ENCODE measurements around the gene JPH2.
"Not testable (repeated sequence)": the region's sequence is repeated elsewhere in the genome, so short reads cannot be mapped to it uniquely, and the experiment has no call there.

The JPH2 gene

DNA sequence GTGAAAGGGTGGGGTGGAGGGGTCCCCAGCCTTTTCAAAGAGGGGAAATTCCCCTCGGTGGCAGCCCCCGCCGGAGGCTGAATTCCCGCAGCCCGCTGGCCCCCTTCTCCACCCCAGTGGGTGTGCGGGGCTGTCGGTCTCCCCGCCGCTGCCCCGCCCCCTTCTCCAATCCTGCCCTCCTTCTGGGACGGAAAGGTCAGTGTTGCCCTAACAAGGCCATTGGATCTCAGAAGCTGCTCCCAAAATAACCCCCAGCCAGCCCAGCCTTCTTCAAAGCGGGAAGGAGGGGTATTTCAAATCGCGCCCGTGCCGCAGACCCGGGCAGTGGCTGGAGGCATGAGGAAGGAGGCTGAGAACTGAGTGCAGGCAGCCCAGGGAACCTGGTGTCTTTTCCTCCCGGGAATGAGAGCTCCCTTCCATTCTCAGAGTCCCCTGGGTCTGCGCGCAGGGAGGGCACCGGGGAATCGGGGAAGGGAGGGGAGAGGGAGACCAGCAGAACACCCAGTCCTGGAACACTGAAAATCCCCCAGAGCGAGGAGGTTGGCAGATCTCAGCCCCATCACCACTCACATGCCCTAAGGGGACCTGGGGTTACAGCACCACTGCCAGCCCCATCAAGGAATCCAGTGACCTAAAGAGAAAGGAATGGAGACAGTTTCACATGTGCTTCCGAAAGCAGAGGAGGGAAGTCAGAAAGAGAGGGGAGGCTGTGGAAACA is at the start of gene JPH2:
JPH2 (minus strand) TSS at position 135 of the 718 bp plus-strand sequence. CDS start 483 bp downstream, outside the sequence.
- no peak for DNase-seq

DNA sequence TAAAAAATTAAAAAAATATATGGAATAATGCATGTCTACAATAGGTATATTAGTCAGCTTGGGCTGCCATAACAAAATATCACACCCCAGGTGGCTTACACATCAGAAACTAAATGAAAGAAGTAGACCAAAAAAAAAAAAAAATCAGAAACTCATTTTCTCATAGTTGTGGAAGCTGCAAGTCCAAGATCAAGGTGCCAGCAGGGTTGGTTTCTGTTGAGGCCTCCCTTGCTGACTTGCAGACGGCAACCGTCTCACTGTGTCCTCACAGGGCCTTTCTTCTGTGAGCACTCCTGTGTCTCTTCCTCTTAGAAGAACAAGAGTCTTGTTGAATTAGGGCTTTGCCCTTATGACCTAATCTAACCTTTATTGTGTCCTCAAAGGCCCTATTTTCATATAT is 48.7 kb upstream of the JPH2 start:
- DNase-seq, result no peak

DNA sequence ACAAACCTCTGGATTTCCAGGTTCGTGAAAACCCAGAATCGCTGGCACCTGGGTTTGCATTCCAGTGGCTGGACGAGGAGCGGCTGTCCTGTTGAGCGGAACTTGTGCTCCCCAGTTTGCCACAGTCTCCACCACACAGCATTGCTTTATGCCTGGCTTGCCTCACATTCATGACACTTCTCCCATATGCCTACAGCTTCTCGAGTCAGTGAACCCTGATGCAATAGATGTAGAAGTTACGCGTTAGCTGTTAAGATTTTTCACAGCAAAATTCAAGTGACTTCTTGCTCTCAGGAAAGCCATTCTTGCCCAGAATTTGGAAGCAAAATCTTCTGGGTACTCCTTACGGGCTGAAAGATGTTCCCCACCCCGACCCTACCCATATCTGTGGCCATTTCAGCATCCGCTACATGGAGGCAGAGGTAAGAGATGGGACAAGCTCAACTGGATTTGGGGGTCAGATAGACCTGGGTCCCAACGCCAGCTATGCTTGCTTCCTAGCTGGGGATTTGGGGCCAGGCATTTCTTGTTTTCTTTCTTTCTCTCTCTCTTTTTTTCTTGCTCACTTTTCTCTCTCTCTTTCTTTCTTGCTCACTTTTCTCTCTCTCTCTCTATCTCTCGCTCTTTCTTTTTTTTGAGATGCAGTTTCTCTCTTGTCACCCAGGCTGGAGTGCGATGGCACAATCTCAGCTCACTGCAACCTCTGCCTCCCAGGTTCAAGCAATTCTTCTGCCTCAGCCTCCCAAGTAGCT is 47.8 kb upstream of the JPH2 start:
- no peak for DNase-seq

DNA sequence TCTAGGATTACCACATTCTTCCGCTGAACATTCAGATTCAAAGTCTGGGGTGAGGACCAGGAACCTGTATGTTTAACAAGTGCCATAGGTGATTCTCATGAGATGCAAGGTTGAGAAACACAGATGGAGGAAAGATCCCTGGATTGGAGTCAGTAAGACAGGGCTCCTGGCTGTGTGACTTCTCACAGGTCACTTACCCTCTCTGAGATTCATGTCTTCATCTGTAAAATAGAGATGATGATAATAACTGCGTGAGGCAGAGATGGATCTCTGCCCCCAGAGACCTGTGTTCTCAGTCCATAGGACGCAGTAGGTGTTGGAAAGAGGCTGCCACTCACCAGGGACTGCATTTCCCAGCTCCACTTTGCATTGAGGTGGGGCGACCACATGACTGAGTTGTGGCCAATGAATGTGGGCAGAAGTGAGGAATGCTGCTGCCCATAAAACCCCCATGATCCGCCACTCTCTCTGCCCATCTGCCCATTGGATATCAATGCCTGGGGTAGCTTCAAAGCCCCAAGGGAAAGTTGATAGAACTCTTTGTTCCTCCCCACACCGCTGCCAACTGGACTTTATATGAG is 46.5 kb upstream of the JPH2 start:
- no peak for DNase-seq

DNA sequence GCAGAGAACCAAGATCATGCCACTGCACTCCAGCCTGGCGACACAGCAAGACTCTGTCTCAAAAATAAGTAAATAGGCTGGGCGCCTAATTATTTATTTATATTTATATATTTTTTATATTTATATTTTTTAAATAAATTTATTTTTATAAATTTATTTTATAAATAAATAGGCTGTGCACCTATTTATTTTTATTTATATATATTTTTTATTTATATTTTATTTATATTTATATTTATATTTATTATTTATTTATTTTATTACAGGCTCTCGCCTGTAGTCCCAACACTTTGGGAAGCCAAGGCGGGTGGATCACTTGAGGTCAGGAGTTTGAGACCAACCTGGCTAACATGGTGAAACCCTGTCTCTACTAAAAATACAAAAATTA is 45.5 kb upstream of the JPH2 start:
- DNase-seq, result not testable (repeated sequence)

DNA sequence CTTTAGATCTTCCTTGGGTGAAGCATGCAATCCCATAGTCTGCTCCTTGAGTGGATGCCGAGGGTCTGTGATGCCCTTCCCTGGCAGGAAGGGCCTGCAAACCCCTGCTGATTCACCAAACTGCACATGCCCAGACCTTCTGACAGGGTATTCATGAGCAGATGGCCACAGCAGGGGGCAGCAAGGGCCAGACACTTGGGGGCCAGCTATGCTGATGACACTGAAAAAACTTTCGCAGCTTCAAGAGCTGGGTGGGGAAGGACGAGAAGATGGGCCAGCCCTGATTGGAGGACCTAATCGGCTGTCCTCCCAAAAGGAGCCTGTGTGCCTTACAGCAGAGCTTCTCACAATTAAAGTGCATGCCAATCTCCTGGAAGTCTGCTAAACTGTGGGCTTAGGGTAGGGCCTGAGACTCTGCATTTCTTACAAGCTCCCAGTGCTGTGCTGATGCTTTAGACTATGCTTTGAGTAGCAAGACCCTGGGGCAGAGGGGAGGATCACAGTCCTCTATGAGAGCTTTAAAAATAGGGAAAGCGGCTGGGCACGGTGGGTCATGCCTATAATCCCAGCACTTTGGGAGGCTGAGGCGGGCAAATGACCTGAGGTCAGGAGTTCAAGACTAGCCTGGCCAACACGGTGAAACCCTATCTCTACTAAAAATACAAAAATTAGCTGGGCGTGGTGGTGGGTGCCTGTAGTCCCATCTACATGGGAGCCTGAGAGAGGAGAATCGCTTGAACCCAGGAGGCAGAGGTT is 44.9 kb upstream of the JPH2 start:
- DNase-seq, result no peak

DNA sequence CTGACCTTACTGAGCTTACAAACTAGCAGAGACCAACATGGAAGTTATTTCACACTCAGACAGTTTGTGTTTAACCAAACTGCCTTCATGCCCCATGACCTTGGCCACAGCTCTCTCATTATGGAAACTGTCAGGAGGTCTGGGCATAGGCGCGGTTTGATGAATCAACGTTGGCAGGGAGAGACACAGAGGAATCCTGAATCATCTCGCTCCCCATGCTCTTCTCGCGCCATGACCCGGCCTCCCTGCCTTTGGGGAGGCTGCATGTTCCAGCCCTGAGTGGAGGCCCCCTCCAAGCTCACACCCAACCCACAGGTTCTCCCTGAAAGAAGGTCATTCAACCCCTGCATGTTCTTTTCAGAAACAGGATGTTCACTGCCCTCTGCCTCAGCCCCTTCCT is 44.2 kb upstream of the JPH2 start:
- DNase-seq, result no peak

DNA sequence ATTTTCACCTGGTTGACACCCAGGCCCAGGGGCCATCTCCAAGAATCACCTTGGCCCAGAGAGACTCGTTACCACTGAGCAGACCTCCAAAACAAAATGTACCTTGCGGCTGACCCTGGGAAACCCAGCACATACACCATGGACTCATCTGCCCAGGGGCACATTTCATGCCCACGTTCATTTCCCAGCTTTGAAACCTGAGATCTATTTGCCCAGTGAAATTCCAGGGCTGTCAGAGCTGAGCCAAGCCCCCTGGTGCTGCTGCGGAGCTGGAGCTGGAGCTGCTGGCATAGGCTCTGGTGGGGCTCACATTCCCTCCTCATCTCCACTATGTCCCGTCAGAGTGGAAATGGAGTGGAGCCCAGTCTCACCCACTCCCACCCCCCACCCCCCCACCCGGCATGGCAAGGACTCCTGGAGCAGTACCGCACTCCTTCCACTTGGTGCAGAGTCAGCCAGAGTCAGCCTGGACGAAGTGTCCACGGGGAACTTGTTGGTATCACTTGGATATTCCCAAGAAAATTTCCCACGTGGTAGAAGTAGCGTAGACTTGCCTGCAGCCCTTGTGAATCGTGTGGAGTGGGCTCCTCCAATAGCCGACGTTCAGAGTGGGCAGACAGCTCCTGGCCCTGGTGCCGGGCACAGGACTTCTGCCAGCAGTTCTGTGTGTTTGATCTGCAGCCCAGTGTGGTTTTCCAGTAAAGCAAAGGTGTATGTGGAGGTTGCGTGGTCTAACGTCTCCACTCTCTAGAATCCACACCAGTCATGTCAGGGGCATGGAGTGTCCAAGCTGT is 41.7 kb upstream of the JPH2 start:
- DNase-seq, result no peak

DNA sequence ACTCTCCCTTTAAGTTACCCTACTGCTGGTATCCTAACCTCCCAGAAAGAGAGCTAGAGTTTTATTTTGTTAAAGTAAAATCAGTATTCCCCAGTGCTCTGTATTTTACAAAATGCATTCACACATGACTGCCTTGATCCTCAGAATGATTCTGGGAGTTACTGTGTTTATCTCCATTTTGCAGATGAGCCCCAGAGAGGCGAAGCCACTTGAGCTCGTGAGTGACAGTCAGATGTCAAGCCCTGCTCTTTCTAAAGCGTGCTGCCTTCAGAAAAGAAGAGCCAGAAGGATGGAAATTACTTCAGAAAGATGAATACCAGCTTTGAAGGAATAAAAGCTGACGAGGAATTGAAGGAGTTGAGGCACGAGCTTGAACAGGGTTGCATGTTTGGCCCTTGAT is 37.6 kb upstream of the JPH2 start:
- DNase-seq, result no peak

DNA sequence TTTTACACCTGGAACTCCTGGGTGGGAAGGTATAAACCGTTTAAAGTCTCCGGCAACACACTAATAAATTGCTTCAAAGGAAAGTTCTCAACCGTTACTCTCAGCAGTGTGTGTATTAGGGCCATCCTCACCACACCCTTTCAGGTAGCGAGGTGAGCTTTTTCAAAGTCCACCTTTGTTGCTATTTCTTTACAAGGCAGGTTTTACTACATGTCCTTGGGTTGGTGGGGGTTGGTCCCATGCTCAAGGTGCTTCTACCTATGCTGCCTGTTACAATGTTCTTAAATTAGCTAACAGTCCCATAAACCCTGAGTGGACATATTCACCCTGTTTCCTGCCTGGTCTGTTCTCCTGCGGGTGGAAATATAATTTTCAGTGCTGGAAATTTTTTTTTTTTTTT is 36.7 kb upstream of the JPH2 start:
- no peak for DNase-seq

DNA sequence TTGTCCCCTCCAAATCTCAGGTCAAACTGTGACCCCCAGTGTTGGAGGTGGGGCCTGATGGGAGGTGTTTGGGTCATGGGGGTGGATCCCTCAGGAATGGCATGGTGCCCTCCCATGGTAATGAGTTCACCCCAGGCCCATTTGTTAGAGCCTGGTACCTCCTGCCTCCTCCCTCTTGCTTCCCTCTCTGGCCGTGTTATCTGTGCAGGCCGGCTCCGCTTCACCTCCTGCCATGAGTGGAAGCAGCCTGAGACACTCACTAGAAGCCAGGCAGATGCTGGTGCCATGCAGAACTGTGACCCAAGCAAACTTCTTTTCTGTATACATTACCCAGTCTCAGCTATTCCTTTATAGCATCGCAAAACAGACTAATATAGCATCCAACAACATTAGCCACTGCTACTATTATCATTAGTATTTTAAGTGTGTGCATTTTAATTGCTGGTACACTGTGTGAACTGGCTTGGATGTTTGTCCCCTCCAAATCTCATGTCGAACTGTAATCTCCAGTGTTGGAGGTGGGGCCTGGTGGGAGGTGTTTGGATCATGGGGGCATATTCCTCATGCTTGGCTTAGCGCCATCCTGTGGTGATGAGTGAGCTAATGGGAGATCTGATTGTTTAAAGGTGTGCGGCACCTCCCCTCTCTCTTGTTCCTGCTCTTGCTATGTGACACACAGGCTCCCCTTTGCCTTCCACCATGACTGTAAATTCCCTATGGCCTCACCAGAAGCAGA is 35.8 kb upstream of the JPH2 start:
- no peak for DNase-seq

DNA sequence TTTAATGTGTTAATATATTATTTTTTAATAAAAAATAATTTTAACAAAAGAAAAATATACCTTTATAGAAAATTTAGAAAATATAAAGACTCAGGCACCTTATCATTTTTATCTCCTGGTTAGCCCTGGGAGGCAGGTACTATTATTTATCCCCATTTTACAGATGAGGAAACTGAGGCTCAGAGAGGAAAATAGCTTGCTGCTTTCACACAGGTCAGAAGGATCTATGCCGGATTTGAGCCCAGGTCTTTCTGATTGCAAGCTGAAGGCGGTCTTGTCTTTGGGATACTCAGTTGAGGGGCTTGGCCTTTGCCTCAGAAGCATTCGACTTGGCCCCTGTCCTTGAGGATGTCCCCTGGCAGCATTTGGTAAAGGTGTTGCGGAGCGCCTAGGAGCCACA is 35.0 kb upstream of the JPH2 start:
- DNase-seq, result no peak

DNA sequence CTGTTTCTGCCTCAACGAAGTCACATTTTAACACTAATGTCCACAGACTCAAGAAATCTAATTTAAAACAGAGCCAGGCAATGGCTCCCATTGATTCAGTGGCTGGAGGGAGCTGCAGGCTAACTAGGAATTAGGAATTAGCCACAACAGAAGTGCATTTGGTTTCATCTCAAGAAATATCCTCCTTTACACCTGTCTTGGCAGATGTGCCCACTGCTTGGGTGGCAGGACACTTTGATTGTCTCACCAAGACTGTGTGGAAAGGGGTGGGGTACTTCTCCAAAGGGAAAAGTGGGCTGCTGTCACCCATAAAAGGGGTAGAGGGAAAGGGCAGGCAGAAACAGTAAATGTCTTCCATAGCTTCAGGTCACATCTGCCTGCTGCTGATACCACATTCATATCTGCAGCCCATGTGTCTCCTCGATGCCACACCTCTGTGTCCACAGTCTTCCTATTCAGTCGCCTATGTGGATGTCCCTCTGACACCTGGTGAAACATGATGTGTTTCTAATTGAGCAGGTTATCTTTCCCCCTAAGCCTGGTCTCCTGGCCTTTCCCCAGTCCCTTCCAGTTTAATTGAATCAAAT is 34.5 kb upstream of the JPH2 start:
- DNase-seq, result no peak

DNA sequence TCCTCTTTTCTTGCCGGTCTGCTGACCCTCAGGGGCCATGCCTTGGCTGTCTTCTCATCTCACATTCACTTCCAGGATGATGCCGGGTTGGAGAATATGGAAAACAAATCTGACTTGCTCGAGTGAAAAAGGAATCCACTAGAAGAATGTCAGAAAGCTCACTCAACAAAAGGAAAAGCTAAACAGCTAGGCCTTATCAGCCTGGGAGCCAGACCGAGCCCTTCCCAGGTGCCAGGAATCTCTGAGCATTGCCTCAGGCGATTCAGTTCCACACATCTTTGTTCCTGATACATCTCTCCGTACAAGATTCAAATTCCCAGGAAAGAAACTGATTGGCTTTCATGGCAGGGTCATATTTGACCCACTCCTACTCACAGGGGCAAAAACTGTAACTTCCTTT is 32.8 kb upstream of the JPH2 start:
- DNase-seq, result no peak

DNA sequence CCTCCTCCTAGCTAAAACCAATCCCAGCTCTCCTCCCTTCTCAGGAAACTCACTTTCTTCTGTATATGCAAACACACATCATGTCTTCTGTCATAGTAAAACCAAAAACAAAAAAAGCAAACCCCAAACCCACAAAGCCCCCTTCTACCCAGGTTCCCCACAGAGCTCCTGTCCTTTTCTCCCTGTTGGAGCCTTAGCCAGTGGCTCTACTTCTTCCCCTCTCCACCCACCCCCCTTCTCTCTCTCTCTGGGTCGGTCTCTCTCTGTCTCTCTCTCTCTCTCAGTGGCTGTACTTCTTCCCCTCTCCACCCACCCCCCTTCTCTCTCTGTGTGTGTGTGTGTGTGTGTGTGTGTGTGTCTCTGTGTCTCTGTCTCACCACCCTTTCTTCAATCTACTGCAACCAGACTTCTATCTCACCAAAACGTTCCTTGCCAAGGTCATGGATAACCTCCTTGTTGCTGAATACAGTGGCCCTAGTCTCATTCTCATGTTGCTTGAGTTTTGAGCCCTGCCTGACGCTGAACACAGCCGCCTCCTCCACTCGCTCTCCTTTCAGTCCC is 32.3 kb upstream of the JPH2 start:
- DNase-seq, result peak; percentile 21

DNA sequence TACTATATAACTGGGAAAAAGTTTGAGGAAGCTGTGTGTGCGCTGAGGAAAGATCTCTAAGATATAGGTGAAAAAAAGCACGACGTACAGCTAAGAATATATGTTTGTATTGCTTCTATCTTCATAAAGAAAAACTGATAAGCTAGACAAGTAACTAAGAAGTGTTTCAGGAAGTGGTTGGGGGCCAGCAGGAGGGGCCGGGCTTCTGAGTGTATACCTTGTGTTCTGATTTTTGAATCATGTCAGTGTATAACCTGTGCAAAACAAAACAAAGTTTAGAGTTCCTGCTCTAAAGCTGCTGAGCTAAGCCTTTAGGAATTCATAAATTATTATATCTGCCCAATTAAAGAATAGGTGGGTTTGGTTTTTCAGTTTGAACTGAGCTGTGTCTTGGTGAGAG is 31.5 kb upstream of the JPH2 start:
- peak; percentile 64 for DNase-seq

DNA sequence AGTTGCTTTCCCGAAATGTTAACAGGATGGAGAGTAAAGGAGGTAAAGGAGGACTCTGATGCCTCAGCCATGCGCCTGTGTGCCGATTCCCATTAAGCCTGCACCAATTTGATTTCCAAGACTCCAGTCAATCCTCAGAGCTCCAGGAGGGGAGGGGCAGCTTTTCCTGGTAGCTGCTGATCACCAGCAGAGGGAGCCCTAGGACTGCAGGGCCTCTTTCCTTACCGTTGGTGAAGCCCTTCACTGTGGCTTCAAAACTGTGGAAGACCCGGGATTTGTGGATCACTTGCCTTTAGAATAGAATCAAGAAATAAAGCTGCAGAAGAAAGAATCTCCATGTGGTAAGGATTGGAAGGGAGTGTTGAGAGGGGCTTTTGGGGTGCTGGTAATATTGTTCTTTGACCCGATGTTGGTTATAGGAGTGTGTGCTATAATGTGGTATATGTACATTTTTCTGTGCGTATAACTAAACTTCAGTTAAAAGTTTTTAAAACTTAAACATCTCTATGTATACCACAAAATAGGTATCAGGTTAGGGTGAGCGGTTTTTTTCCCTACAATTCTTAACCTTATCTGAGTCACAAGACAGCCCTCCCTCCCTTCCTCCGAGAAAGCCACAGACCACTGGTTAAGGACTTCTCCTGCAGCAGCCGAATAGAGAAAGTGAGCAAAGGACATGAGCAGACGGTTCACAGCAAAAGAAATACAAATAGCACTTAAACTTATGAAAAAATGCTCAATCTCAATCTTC is 30.5 kb upstream of the JPH2 start:
- DNase-seq, result peak; percentile 70

DNA sequence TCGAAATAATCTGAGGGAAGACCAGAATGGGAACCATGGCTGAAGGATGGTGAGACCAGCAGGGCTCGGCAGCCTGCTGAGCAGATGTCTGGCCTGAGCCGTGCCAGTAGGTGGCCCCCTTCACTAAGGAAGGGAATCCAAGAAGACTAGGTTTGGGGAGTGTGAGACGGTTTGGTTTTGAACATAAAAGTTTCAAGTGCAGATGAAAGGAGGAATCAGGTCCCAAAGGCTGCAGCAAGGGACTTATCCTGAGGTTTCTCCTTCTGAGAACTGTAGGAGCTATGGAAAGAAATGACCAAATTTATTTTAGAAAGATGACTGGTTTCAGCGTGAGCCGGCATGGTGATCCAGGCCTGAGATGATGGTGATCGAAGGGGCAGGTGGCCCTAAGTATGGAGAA is 28.1 kb upstream of the JPH2 start:
- peak; percentile 73 for DNase-seq

DNA sequence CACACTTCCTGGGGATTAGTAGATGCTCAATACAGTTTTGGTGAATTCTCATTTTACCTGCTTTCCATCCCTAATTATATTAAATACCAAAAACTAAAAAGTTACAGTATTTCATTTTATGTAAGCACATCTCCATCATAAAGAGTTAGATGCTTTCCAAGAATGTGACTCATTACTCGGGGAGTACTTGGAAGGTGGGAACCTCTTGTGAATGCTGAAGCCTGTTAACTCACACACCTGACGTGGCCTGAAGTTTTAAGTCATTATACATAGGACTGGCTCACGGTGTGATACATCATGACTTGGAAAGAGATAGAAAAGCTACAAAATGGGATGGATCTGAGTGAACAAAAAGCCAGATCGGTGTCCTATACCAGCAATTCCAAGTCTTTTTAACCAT is 25.8 kb upstream of the JPH2 start:
- DNase-seq, result no peak
